MCF 10A (cell line): ENCODE results near the gene SIGLEC7. TPM values are rescaled to one million over a fixed set of nuclear protein-coding genes. Genes with fewer than 3 reads are reported as not detected.

Experiments used
- BruUV-seq: library from RNA; stranded (reverse); fragments of 400-500 nt; replicated peaks from 2 replicates; lab custom pipeline; 2021; lab: Mats Ljungman, UMichigan
- CTCF ChIA-PET: fragments of 300-600 bp; sonication (Branson Sonifier 250); formaldehyde crosslinking; extraction: SDS; loops from one replicate; lab custom pipeline; 2021; ENCODE audit warnings: antibody characterized with exemption, inconsistent platforms; lab: Yijun Ruan, JAX
- POLR2A ChIA-PET: fragments of 300-600, 350-650 bp; sonication (Branson Sonifier 250); formaldehyde crosslinking; extraction: SDS; loops from one replicate; lab custom pipeline; 2020; ENCODE audit warnings: antibody characterized with exemption, inconsistent platforms; lab: Yijun Ruan, JAX
- DNase-seq: peaks from one replicate; pipeline ENCODE4 v3.0.0-alpha.2; 2018; ENCODE audit not compliant: unreplicated experiment
- H3K27ac Mint-ChIP-seq: one replicate; pipeline ENCODE4 v1.8.0; 2022; ENCODE audit warnings: mild to moderate bottlenecking, low read depth, mixed read lengths; ENCODE audit not compliant: unreplicated experiment
- H3K27me3 Mint-ChIP-seq: one replicate; pipeline ENCODE4 v1.8.0; 2022; ENCODE audit warnings: mixed read lengths; ENCODE audit not compliant: insufficient read depth, unreplicated experiment
- H3K36me3 Mint-ChIP-seq: one replicate; pipeline ENCODE4 v1.8.0; 2022; ENCODE audit warnings: mild to moderate bottlenecking, moderate library complexity, mixed read lengths; ENCODE audit not compliant: insufficient read depth, unreplicated experiment
- H3K4me1 Mint-ChIP-seq: one replicate; pipeline ENCODE4 v1.8.0; 2022; ENCODE audit warnings: mixed read lengths; ENCODE audit not compliant: insufficient read depth, unreplicated experiment
- H3K4me3 Mint-ChIP-seq: one replicate; pipeline ENCODE4 v1.8.0; 2022; ENCODE audit warnings: mild to moderate bottlenecking, moderate library complexity, mixed read lengths; ENCODE audit not compliant: unreplicated experiment
- H3K9me3 Mint-ChIP-seq: one replicate; pipeline ENCODE4 v1.8.0; 2022; ENCODE audit warnings: mixed read lengths; ENCODE audit not compliant: unreplicated experiment
- CTCF ChIP-seq: fragments of 200-600 bp; IDR thresholded peaks from one replicate; pipeline ENCODE4 v1.8.0; 2022; ENCODE audit warnings: antibody characterized with exemption, mild to moderate bottlenecking; ENCODE audit not compliant: unreplicated experiment
- intact Hi-C: fragments of 100-400 bp; cut with micrococcal nuclease; formaldehyde crosslinking; loops from 2 replicates; pipeline ENCODE4 v1.14.1; 2022
- total RNA-seq: library from RNA; stranded (reverse); gene quantifications from 2 replicates; pipeline ENCODE4 v1.2.3, GENCODE V29; 2022

Gene SIGLEC7
- total RNA-seq, 1 experiment from 2014 or later = not detected

- peak; percentile 42 for TF ChIP-seq CTCF
- Mint-ChIP-seq H3K4me3 (no peak overlapping the region), H3K9me3 (peaks cover 7% of the 10 kb centered on the region), H3K36me3 (no peaks in the 10 kb centered on the region), H3K27me3 (no peaks in the 10 kb centered on the region), H3K27ac (no peak overlapping the region), H3K4me1 (no peaks in the 10 kb centered on the region)
- BruUV-seq = no TSS peak
- POLR2A ChIA-PET = no interaction called here
- peak; percentile 37 for DNase-seq
- CTCF ChIA-PET = interaction anchor here (0.6 to 2.4 kb wide), 19 partner anchors 10 to 505 kb away, joined by 3 to 16 read pairs (median 4); no protein-coding TSS in a partner anchor
- intact Hi-C loops = no loop called here
These were observed 16.5 kb downstream of the SIGLEC7 start for GRCh38 chr19:51158474-51159129.

- BruUV-seq = no TSS peak
- H3K27ac Mint-ChIP-seq = no peak overlapping the region
- no peaks in the 10 kb centered on the region for H3K27me3 Mint-ChIP-seq
- no peaks in the 10 kb centered on the region for H3K36me3 Mint-ChIP-seq
- H3K4me1 Mint-ChIP-seq = no peaks in the 10 kb centered on the region
- intact Hi-C loops = no loop called here
- no peak overlapping the region for H3K4me3 Mint-ChIP-seq
- no peak for TF ChIP-seq CTCF
- DNase-seq = no peak
- ChIA-PET CTCF (interaction anchor here (1.4 to 1.8 kb wide), 2 partner anchors 12 to 15 kb away, joined by 5 to 9 read pairs; no protein-coding TSS in a partner anchor), POLR2A (no interaction called here)
- peaks cover 7% of the 10 kb centered on the region for H3K9me3 Mint-ChIP-seq
These were observed 17.6 kb downstream of the SIGLEC7 start for GRCh38 chr19:51159656-51160055.

- TF ChIP-seq CTCF = no peak
- no peaks in the 10 kb centered on the region for H3K36me3 Mint-ChIP-seq
- H3K4me1 Mint-ChIP-seq = no peaks in the 10 kb centered on the region
- ChIA-PET CTCF (interaction anchor here (0.6 to 1.9 kb wide), 2 partner anchors 31 to 99 kb away, joined by 4 to 7 read pairs; no protein-coding TSS in a partner anchor), POLR2A (interaction anchor here (1.1 kb wide), 1 partner anchor 298 kb away, joined by 3 read pairs; no protein-coding TSS in a partner anchor)
- intact Hi-C loops = no loop called here
- no peak overlapping the region for H3K4me3 Mint-ChIP-seq
- BruUV-seq = no TSS peak
- H3K27me3 Mint-ChIP-seq = no peaks in the 10 kb centered on the region
- no peak overlapping the region for H3K27ac Mint-ChIP-seq
- peaks cover 7% of the 10 kb centered on the region for H3K9me3 Mint-ChIP-seq
- no peak for DNase-seq
These were observed 19.2 kb downstream of the SIGLEC7 start for GRCh38 chr19:51161266-51161665.

- TF ChIP-seq CTCF = no peak
- CTCF ChIA-PET = interaction anchor here (0.5 to 1.9 kb wide), 4 partner anchors 30 to 495 kb away, joined by 3 to 7 read pairs (median 4); no protein-coding TSS in a partner anchor
- intact Hi-C loops = no loop called here
- no peak for DNase-seq
- Mint-ChIP-seq H3K4me3 (no peak overlapping the region), H3K9me3 (peaks cover 7% of the 10 kb centered on the region), H3K27ac (no peak overlapping the region), H3K36me3 (no peaks in the 10 kb centered on the region), H3K4me1 (no peaks in the 10 kb centered on the region), H3K27me3 (no peaks in the 10 kb centered on the region)
- BruUV-seq = no TSS peak
- POLR2A ChIA-PET = interaction anchor here (1.1 kb wide), 1 partner anchor 299 kb away, joined by 3 read pairs; no protein-coding TSS in a partner anchor
These were observed 19.9 kb downstream of the SIGLEC7 start for GRCh38 chr19:51161867-51162496.
